GM10266 (cell line): ENCODE data around the gene RPS28.
"Not testable (repeated sequence)": the region's sequence is repeated elsewhere in the genome, so short reads cannot be mapped to it uniquely, and the experiment has no call there.

Experiments used
- DNase-seq: peaks from one replicate; pipeline ENCODE4 v3.0.0; 2012; ENCODE audit errors: extremely low spot score
- TF ChIP-seq, protein P1 (sequence below): IDR thresholded peaks from 2 replicates; pipeline ENCODE4 v1.5.1; 2012; ENCODE audit warnings: mild to moderate bottlenecking, low read depth; ENCODE audit not compliant: control insufficient read depth, insufficient read depth; ENCODE audit errors: missing control alignments

The RPS28 gene

DNA sequence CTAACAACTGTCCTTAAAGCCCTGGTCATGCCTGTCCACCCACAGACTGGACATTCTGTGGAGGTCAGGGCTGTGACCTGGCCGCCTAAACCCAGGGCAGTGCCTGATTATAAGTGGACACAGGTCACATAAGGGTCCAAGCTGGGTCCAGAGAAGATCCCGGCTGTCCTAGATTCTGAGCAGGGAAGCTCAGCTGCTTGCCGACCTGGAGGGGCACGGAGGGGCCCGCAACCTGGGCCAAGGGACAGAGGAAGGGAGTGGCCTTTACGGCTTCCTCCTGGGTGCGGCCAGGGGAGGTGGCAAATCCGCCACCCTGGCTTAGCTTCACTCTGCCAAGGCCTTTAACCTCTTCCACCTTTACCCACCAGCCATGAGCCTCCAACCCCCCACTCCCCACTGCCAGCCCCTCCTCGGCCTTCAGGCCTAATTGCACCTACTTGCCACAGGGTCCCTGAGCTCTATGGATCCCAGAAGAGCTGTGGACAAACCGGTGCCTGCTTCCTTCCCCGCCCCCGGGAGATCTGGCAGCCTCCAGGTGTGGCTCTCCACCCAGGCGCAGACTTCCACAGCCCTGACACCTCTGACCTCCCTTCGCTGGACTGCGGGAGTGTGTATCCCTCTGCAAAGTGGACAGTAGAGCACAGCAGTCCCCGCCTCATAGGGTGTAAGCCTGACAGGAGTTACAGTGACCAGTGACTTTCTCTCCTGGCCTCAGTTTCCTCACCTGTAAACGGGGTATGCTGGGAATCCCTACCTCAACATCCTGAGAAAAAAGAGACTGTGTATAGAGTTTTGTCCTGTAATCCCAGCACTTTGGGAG is 14.9 kb upstream of the RPS28 start:
- DNase-seq: no peak
- TF ChIP-seq, protein P1, sequence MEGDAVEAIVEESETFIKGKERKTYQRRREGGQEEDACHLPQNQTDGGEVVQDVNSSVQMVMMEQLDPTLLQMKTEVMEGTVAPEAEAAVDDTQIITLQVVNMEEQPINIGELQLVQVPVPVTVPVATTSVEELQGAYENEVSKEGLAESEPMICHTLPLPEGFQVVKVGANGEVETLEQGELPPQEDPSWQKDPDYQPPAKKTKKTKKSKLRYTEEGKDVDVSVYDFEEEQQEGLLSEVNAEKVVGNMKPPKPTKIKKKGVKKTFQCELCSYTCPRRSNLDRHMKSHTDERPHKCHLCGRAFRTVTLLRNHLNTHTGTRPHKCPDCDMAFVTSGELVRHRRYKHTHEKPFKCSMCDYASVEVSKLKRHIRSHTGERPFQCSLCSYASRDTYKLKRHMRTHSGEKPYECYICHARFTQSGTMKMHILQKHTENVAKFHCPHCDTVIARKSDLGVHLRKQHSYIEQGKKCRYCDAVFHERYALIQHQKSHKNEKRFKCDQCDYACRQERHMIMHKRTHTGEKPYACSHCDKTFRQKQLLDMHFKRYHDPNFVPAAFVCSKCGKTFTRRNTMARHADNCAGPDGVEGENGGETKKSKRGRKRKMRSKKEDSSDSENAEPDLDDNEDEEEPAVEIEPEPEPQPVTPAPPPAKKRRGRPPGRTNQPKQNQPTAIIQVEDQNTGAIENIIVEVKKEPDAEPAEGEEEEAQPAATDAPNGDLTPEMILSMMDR: no peak

DNA sequence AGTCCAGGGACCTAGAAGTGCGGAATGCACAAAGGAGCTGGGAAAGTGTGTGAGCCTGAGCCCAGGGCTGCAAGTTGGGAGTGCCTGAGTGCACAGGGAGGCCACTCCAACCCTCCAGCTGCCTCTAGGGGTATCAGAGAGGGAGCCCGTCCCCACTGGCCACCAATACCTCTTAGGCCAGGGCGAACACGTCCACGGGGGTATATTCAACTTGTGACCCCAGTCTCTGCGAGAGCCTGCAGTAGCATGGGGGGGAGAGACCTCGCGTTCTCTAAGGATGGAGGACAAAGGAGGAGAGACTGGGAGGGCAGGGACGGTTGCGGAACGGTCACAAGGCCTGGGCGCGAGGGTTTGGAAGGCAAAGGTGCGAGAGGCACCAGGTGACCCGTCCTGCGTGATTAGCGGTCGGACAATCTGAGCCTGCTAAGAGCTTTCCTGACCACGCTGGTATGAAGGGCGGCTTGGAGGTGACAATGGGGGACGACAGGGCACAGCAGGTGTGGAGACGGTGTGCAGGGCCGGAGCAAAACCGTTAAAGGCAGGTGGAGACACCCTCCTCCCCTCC is 13.8 kb upstream of the RPS28 start:
- no peak for DNase-seq
- TF ChIP-seq, protein P1: no peak

DNA sequence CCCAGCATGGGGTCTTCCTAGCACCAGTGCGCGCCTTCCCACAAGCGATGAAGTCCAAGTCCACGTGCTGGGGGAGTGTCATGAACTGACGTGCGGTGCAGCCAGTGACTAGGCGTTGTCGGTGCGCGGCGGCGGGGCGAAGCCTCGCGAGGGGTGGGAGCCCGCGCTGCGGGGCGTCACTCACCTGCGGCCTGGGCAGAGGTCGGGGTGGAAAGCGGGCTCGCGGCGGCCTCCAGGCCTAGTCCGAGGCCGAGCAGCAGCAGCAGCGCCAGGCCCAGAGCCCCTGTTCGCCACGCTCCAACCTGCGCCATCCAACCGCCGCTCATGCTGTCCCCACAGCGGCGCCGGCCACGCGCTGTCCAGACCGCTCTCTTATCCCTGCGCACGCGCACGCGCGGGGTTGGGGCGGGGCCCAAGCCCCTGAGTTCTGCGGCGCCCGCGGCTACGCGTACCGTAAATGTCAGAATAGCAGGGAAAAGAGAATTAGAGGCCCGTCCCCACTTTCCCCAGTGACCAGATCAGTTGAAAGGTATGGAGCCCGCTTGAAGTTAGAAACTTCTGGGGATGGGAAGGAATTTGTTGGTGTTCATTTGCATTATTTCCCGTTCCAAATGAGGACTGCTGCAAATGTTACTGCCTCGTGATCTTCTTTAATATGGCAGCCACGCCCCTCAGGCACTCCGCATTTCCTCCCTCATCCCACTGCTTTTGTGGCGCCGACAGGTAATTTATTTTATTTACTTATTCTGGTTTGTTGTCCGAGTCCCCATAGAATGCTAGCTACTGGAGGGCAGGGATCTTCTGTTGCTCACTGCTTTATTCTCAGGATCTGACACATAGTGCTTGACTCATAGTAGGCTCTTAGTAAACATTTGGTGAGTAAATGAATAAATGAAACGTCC is 13.1 kb upstream of the RPS28 start, which contains the start of gene CD320:
Gene CD320 (minus strand): TSS at position 394 of the 902 bp plus-strand sequence. CDS start 68 bp downstream, at position 326.
- TF ChIP-seq, protein P1: no peak
- DNase-seq: peak; percentile 93

DNA sequence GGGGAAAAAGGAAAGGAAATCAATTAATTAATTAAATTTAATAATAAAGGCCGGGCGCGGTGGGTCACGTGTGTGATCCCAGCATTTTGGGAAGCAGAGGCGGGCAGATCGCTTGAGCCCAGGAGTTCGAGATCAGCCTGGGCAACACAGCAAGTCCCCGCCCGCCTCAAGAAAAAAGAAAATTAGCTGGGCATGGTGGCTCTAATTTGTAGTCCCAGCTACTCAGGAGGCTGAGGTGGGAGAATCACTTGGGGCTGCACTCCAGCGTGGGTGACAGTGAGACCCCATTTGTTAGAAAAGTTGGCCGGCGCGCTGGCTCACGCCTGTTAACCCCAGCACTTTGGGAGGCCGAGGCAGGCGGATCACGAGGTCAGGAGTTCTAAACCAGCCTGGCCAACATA is 12.4 kb upstream of the RPS28 start:
- no peak for DNase-seq
- TF ChIP-seq, protein P1: no peak

DNA sequence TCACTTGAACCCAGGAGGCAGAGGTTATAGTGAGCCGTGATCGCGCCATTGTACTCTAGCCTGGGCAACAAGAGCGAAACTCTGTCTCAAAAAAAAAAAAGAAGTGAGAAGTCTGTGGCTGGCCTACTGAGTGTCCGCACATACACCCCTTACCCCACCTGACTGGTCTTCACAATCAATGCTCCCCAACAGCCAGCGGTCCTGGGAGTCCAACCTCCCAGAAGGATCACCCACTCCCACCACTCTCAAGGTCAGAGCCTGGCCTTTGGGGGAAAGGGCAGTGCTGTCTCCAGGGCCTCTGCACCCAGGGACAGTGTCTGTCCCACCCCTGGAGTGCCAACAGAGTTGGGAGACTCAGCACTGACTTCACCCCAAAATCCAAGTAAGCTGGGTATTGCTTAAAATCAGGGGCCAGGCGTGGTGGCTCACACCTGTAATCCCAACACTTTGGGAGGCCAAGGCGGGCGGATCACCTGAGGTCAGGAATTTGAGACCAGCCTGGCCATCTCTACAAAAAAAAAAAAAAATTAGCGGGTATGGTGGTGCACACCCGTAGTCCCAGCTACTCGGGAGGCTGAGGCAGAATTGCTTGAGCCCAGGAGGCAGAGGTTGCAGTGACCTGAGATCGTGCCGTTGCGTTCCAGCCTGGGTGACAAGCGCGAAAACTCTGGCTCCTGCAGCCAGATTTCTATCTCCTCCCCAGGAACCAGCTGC is 10.8 kb upstream of the RPS28 start:
- TF ChIP-seq, protein P1: no peak
- DNase-seq: no peak

- no peak for DNase-seq
- TF ChIP-seq, protein P1: no peak
Observed at GRCh38 chr19:8311461-8312260, 9.6 kb upstream of the RPS28 start.

GRCh38 chr19:8314981-8315640 is 6.2 kb upstream of the RPS28 start:
- DNase-seq: not testable (repeated sequence)
